ENCODE measurements around the gene HDGF.

The HDGF gene

DNA sequence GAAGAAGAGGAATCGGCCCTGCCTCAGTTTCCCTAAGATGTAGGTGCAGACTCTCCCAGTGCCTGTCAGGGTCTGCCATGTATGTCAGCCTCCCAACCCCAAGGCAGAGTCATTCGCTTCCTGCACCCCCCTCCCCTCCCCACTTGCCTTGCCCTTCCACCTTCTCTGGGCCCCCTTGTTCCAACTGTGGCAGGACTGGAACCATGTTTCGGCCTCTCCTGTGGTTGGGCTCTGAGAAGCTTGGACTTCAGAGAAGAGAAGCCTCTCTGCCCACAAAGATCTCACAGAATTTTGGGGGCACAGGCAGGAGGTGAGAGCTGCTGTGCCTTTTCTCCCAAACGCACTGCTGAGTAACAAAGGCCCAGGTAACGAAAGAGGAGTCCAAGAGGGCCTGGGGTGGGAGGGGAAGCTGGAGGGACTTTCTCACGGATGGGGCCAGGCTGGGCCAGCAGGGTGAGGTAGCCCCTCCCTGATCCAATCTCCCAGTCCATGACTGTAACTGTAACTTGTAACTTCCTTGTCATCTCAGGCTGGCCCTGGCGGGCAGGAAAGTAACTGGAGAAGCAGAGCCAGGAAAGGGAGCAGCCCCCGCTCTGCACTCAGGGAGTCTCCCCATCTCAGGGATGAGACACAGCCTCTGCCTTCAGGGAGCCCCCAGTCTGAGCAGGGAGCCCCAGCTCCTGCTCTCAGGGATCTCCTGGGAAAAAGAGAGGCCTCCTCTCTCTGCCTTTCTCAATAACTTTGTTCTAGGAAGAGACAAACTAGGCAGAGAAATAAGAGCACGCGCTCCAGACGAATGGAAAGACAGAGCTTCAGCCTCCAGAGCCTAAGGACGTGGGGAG, 57.4 kb downstream of the HDGF start:
- DNase-seq, result no peak

DNA sequence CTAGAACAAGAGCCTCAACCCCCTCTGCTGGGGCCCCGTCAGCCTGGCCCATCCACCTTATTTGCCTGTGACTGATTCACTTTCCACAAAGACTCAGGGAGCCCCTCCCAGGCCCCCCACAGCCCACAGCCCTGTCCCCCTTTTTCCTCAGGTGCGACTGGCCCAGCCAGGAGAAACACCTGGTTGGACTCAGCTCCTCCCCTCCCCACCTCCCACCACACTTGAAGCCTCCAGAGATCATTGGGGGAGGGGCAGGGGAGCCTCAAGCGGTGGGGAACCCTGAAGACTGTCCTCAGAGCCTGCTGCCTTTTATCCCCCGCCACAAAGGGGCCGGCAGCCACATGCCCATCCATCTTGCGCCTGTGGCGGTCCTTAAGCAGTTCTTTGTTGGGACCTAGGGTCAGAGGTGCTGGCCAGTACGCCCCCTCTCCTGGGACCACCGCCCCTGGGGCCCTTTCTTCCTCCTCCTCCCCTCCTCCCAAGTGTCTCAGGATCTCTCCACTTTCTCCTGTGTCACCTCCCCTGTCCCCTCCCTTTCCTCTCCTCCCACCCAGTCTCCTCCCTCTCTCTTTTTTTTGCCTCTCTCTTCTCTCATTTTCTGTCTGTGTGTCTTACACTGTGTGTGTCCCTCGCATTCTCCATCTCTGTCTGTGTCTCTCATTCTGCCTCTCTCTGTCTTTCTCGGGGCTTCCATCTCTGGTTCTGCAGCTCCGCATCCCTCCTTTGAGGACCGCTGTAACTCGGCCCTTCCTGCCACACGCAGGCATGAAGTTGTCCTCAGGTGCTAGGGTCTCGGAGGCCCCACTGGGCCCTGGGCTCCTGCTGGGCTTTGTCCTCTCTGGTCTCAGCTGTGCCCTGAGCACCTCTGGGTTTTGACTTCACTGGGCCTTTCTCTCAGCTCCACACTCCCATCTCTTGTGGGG, 58.3 kb downstream of the HDGF start:
- peak; percentile 98 to 99 for DNase-seq

DNA sequence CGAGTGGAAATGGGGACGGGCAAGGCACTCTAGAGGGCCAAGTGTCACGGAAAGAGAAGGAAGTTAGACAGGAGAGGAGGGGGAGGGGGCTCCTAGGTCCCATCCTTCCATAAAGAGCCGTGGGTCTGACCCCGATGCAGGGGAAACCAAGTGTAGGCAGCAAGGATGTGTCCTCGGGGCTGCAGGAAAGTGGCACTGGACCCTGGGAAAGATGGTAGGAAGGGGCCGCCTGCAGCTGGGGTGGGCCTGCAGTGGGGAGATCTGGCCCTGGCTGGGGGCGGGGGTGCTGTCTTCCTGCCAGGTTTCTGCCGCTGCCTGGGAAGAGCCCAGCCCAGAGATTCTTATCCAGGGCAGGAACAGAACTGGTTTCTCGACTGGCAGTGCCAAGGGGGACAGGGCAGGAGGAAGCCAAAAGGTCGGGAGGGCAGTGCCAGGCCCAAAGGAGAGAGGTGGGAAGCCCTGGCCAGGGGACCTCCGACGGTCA, 59.0 kb downstream of the HDGF start:
- DNase-seq, result no peak
